CD4-positive, alpha-beta T cell treated with Interleukin-17A for 4 hours (primary cell): ENCODE results near the gene CAPN12.
"Not testable (repeated sequence)": the region's sequence is repeated elsewhere in the genome, so short reads cannot be mapped to it uniquely, and the experiment has no call there.

Experiments used
- DNase-seq: peaks from one replicate; pipeline ENCODE4 v3.0.0-alpha.2; 2020; ENCODE audit warnings: mixed read lengths

Gene CAPN12

DNA sequence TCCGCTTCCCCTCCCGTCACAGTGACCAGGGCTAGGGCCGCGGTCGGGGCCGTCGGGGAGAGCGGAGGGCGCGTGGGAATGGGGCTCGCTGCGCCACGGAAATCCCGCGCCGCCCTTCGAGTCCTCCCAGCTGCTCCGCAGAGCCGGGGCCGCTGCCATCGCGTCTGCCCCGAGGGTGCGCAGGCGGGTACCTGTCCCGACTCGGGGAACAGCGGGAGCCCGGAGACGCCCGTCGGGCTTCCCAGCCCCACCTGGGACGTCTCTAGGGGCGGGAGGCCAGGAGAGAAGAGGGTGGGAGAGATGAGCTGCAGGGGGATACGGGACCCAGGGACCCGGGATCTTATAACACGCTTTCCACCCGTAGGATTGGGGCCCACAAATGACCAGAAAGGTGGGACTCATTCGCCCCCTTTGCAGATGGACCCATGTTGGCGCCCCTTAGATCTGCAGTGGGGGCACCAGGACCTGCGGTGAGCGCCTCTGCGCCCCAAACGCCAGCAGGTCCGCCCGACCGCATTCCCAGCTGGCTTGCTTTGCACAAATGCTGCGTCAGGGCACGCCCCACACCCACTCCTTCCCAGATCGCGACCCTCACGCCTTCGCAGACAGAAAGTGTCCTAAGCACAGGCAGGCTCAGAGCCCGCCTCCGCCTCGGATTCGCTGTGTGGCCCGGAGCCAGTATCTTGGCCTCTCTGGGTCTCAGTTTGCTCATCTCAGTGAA, 26.1 kb upstream of the CAPN12 start:
- DNase-seq = not testable (repeated sequence)

DNA sequence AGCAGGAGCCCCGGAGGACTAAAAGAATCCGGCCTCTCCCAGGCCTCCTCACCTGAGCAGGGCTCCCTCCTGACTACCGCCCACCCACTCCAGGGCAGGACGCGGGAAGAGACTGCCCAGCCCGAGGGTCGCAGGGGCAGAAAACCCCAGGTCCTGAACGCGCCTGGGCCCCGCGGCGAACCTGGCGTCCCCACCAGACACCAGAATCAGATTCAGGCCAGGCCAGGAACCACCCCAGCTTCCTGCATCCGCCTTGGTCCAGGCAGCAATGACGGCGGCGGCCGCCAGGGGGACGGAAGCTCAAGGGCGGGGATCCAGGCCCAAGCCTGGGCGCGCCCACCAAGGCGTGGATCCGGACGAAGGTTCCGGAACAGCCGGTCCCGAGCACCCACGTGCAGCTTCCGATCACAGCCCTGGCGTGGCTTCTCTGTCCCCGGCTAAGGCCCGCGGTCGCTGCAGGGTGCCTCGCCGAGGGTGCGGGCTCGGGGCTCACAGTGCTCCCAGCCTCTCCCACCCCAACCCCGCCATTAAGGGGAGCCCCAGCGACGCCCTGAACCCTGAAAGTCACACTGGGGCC, 25.4 kb upstream of the CAPN12 start:
- DNase-seq = peak; percentile 94

DNA sequence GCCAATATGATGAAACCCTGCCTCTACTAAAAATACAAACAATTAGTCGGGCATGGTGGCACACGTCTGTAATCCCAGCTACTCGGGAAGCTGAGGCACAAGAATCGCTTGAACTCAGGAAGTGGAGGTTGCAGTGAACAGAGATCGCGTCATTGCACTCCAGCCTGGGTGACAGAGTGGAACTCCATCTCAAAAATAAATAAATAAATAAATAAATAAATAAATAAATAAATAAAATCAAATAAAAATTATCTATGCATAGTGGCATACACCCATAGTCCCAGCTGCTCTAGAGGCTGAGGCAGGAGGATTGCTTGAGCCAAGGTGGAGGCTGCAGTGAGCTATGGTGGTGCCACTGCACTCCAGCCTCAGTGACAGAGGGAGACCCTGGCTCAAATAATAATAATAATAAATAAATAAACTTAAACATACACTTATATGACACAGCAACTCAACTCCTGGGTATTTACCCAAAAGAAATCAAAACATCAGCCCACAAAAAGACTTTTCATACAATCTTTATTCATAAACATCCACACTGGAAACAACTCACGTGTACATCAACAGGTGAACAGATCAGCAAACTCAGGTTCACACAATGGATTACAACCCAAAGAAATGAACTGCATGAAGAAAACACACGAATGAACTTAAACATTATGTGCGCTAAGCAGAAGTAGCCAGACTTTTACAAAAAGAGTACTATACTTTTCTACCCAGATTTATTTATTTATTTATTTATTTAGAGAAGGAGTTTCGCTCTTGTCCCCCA, 22.2 kb upstream of the CAPN12 start:
- no peak for DNase-seq

DNA sequence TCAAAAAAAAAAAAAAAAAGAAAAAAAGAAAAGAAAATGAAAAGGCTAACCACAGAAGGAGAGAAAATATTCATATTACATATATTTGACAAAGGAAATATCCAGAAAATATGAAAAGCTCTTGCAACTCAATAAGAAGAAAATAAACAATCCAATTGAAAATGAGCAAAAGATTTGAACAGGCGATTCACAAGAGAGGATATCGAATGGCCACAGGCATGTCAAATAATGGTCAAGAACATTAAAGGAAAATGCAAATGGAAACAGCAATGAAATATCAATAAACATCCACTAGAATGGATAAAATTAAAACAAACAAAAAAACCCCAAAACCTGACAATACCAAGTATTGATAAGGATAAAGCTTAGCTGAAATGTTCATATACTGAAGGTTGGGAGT, 20.9 kb upstream of the CAPN12 start:
- DNase-seq = no peak

DNA sequence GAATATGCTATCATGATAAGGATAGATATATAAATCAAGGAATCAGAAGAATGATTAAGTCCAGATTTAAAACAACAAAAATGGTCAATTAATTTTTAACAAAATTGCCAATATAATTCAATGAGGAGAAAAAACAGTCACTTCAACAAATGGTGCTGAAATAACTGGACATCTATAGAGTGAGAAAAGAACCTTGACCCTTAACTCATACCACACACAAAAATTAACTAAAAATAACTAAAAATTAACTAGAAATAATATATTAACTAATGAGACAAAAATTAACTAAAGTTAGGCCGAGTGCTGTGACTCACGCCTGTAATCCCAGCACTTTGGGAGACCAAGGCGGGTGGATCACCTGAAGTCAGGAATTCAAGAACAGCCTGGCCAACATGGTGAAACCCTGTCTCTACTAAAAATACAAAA, 19.5 kb upstream of the CAPN12 start:
- no peak for DNase-seq

DNA sequence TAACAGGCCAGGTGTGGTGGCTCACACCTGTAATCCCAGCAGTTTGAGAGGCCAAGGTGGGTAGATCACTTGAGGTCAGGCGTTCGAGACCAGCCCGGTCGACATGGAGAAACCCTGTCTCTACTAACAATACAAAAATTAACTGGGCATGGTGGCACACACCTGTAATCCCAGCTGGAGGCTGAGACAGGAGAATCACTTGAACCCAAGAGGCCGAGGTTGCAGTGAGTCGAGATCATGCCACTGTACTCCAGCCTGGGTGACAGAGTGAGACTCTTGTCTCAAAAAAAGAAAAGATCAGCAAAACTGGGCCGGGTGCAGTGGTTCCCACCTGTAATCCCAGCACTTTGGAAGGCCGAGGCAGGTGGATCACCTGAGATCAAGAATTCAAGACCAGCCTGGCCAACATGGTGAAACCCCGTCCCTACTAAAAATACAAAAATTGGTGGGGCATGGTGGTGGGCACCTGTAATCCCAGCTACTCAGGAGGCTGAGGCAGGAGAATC, 17.7 kb upstream of the CAPN12 start:
- DNase-seq = not testable (repeated sequence)

DNA sequence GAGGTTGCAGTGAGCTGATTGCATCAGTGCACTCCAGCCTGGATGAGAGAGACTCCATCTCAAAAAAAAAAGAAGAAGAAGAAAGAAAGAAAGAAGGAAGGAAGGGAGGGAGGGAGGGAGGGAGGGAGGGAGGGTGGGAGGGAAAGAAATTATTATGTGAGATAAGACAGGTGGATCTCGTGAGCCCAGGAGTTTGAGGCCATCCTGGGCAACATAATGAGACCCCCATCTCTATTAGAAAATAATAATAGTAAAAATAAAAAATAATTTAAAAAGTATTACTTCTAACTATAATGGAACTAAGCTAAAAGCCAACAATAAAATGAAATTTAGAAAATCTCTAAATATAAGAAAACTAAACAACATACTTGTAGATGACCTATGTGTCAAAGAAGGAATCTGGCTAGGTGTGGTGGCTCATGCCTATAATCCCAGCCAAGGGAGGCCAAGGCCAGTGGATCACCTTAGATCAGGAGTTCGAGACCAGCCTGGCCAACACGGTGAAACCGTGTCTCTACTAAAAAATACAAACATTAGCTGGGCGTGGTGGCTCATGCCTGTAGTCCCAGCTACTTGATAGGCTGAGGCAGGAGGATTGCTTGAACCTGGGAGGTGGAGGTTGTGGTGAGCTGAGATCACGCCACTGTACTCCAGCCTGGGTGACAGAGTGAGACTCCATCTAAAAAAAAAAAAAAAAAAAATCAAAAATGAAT, 16.7 kb upstream of the CAPN12 start:
- not testable (repeated sequence) for DNase-seq

DNA sequence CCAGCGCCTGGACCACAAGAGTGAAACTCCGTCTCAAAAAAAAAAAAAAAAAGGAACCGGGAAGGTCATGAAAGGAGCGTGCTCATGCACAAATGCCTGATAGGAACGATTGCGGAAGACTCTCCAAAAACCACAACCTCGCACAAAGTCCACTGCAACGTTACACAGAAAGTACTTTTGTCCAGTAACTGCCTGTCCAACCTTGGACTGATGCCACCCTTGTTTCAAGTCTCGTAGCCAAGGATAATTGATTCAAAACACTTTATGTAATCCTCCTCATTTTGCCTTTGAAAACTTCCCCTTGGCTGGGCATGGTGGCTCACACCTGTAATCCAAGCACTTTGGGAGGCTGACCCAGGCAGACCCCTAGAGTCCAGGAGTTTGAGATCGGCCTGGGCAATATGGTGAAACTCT, 15.3 kb upstream of the CAPN12 start:
- no peak for DNase-seq

DNA sequence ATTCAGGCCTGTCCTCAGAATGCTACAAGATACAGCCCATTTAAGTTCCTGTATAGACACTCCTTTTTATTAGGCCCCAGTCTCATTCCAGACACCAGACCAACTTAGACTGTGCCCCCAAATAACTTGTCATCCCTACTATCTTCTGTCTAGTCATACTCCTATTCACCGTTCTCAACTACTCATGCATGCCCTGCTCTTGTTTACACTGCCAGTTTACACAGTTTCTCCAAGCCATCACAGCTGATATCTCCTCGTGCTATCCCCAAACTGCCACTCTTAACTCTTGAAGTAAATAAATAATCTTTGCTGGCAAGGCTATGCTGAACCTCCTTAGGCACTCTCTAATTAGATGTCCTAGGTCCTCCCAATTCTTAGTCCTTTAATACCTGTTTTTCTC, 9.9 kb upstream of the CAPN12 start:
- not testable (repeated sequence) for DNase-seq

DNA sequence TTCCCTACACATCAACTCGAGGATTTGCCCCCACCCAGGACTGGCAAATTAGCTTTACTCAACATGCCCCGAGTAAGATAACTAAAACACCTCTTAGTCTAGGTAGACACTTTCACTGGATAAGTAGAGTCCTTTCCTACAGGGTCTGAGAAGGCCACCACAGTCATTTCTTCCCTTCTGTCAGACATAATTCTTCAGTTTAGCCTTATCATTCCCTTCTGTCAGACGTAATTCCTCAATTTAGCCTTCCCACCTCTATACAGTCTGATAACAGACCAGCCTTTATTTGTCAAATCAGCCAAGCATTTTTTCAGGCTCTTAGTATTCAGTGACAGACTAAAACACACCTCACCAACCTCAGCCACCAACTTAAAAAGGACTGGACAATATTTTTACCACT, 9.5 kb upstream of the CAPN12 start:
- not testable (repeated sequence) for DNase-seq

DNA sequence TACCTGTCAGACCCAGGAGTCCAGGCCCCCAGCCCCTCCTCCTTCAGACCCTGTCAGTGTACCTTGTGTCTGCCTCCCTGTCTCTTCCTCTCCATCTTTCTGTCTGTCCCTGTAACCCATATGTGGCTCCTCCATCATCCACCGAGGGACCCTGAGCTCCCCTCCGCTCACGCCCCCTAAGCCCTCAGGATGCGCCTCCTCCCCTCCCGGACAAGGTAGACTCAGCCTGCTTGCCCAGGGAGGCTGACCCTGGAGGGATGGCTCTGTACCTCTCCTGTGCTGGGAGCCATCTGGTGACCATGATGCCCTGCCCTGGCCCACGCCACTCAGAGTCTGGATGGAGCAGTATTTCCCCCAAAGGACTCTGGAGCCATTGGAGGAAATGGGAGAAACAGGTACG, 1.0 kb upstream of the CAPN12 start:
- DNase-seq = no peak

DNA sequence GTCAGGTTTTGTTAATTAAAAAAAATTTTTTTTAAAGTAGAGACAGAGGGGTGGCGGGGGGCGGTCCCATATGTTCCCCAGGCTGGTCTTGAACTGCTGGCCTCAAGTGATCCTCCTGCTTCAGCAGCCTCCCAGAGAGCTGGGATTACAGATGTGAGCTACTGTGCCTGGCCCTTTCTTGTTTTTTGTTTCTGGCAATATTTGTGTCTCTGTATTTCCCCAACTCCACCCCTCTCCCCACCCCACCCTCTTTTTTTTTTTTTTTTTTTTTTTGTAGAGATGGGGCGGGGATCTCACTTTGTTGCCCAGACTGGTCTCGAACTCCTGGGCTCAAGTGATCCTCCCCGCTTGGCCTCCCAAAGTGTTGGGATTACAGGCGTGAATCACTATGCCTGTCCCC, 600 bp upstream of the CAPN12 start:
- no peak for DNase-seq

DNA sequence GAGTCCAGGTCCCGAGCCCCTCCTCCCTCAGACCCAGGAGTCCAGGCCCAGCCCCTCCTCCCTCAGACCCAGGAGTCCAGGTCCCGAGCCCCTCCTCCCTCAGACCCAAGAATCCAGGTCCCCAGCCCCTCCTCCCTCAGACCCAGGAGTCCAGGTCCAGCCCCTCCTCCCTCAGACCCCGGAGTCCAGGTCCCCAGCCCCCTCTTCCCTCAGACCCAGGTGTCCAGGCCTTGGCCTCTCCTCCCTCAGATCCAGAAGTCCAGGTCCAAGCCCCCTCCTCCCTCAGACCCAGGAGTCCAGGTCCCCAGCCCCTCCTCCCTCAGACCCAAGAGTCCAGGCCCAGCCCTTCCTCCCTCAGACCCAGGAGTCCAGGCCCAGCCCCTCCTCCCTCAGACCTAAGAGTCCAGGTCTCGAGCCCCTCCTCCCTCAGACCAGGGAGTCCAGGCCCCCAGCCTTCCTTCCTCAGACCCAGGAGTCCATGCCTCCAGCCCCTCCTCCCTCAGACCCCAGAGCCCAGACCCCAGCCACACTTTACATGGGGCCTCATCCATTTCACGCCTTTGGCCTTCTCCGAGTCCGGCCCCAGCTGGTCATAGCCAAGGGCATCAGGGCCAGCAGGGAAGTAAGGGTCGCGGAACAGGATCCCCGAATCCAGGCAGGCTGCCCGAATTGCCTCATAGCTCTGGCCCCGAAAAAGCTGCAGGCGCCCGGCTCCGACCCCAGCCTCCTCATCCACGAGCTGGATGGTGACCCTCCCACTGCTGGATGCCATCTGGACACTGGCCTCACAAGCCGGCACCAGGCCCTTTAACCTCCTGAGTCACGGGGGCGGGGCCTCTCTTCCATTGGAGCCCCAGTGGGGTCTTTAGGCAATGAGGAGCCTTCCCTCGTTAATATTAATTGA, 628 bp downstream of the CAPN12 start:
- no peak for DNase-seq

DNA sequence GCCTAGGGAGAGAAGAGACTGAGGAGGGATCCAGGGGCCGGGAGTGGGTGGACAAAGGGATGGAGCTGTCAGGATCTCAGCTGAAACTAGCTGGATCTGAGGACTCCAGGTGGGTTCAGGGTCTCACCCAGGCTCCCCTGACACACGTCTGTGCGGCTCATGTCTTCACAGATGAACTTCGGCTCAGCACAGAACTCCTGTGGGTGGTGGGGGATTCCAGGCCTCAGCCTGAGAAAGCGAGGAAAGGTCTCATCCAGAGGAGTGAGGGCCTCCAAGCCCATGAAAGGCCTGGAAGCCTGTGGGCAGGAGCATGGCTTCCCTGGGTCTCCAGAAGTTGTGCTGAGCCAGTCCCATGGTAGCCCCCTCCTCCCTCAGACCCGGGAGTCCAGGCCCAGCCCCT, 1.4 kb downstream of the CAPN12 start:
- DNase-seq = no peak

DNA sequence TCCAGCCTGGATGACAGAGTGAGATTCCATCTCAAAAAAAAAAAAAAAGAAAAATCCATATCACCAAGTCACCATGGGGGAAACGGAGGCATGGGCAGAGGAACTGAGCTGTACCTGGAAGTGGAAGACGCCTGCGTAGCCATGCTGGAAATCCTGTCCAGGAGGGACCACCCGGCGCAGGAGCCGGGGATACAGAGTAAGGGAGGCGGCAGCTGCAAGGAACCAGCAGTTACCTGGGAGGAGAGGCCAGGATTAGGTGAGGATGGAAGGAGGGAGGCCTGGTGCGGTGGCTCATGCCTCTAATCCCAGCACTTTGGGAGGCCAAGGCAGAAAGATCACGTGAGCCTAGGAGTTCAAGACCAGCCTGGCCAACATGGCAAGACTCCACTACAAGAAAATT, 2.0 kb downstream of the CAPN12 start:
- no peak for DNase-seq

DNA sequence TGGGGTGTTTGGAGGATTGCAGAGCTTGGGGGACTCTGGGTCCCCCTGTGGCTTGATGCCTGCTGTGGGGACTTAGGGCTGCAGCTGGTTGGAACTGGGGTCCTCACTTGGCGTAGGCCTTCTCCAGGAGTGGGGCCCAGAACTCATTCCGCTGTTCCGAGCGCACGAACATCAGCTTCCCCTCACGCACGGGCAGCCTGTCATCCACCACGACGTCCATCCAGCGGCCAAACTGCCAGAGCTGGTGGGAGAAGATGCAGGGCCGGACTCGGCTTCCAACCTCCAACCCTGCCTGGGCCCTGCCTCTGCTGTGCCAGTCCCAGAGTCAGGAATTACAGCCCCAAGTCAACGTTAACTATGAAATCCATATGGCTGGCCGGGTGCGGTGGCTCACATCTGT, 2.6 kb downstream of the CAPN12 start:
- no peak for DNase-seq

DNA sequence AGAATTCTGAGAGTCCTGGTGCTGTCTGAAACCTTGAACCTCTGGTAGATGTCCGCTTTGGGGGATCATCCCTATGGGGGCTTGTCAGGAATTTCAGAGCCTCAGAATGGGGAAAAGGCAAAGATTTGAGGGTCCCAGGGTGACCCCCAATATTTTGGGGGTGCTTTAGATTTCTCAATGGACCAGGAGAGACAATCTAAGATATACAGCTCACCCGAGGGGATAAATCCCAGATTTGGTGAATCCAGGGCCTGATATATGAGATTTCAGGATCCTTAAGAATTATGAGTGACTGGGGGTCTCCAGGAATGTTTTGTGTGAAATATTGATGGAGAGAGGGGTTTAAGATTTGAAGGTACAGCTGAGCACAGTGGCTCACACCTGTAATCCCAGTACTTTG, 3.3 kb downstream of the CAPN12 start:
- DNase-seq = no peak

DNA sequence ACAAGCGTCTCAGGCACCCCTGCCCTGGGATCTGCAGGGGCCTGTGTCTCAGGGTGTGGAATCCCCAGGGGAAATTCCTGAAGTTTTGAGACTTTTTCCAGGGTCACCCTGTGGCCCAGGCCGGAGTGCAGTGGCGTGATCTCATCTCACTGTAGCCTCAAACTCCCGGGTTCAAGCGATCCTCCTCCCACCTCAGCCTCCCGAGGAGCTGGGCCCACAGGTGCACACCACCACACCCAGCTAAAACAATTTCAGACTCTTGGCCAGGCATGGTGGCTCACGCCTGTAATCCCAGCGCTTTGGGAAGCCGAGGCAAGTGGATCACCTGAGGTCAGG, 4.0 kb downstream of the CAPN12 start:
- no peak for DNase-seq

DNA sequence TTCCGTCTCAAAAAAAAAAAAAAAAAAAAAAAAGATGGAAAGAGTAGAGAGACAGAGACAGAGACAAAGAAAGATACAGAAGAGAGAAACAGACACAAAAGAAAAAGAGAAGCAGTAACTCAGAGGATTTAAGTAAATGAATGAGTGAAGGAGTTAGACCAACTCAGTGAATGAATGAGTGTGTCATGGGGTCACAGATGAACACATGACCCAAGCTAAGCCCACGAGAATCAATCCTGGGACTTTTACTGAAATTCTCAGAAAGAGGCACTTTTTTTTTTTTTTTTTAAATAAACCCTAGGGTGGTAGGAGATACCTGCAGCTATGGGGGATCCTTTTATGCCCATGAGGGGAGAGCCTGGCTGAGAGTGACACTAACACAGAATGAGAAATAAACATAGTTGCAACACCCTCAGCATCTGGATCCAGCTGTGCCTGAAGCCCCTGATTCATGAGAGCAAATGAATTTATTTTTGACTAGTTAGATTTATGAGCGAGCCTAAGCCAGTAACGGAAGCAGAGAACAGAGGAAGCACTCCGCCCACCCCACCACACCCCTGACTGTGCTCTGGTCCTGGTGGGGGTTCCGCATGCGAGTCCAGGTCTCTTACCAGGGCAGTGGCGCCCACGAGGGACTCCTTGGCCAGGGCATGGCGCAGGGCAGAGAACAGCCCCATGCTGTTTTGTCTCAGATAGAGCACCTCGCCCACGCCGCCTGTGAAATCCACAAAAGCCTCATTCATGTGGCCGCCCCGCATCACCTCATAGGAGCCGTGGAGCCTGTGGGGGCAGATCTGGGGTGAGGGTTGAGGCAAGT, 4.6 kb downstream of the CAPN12 start:
- peak; percentile 27 for DNase-seq

DNA sequence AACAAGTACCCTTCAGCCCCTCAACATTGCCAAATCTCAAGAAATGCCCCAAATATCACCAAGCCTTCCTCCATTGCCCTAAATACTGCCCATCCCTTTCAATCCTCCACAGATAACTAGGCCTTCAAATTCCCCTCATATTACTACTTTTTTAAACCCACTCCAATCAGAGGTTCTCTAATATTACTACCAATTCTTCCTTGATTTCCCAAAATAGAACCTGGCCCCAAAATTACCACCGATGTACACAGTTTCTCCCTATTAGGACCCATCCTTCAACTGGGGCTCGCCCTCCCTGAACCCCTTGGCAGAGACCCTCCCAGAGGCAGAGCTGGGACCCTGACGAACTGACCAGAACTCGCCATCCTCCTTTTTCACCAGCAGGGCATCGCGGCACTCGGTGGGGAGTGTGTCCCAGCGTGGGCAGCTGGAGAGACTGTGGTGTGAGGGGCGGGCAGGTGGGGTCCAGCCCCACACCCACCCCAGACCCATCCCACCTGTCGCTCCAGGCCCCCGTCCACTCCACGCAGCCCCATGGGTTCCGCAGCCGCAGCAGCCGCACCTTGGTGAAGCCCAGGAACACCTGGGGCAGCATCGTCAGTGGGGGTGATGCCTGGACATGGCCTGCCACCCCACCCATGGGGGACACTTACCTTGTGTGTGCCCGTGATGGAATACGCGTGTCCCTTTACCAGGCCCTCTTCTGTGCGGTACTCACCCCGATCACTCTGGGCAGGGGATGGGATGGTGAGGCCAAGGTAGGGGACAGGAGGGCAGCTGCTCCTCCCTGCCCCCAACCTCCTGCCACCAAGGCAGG, 6.1 kb downstream of the CAPN12 start:
- no peak for DNase-seq
